ENCODE measurements around the gene PPP2R5D. TPM values are rescaled to one million over a fixed set of nuclear protein-coding genes. Genes with fewer than 3 reads are reported as not detected.
"Not testable (repeated sequence)": the region's sequence is repeated elsewhere in the genome, so short reads cannot be mapped to it uniquely, and the experiment has no call there.

The PPP2R5D gene
- total RNA-seq, 1 donor from 2014 or later, result 56.4 TPM

DNA sequence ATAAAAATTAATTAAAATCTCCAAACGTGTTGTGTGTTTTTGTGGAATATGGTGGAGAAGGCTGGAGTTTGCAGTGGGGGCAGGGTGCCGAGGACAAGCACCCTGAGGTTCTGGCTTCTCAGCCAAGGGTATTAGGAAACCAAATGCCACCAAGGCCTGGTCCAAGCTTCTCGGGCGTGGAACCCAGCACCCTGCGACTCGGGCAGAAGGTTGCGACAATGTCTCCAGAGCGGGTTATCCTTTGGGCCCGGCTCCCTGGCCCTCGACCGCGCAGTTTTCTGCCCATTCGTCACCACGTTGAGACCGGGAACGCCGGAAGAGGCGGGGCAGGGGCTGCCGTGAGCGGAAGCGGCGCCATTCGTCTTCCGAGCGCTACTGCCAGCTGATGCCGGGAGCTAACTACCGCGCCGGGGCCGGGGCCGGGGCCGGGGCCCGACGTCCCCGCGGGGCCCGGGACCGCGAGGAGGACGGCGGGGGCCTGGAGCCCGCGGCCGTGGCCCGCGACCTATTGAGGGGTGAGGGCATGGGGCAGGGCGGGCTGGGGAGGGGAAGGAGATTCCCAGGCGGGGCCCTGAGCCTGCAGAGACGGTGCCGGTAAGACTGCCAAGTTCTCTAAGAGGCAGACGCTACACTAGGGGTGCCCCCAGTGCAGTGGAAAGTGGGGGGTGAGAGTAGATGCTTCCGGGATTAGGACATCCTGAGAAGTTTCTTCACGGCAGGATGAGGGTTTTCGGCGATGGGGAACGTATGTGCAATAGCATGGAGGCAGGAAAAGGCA lies 37.1 kb downstream of the PPP2R5D start, which contains the start of gene RRP36:
Gene RRP36 (plus strand): TSS at position 354 of the 778 bp plus-strand sequence. CDS start 32 bp downstream, at position 386.
- no peak for DNase-seq (ENCODE audit: extremely low read depth, low read depth, low spot score)

DNA sequence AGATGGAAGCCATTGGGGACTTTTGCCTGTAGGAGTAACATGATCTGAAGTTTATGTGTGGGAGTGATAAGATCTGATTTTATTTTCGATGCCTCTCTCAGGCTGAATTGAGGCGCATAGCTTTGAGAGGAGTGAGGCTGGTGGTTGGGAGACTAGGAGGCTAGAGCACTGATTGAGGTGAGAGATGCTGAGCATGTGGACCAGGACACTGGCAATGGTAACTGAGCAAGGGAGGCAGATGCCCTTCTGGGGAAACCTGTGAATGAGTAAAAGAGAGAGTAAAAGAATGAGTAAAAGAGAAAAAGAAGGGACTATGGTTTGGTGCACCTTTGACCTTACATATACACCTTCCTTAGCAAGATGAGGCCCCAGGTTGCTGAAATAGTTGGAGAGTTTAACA lies 40.1 kb downstream of the PPP2R5D start:
- no peak for DNase-seq (ENCODE audit: extremely low read depth, low read depth, low spot score)

DNA sequence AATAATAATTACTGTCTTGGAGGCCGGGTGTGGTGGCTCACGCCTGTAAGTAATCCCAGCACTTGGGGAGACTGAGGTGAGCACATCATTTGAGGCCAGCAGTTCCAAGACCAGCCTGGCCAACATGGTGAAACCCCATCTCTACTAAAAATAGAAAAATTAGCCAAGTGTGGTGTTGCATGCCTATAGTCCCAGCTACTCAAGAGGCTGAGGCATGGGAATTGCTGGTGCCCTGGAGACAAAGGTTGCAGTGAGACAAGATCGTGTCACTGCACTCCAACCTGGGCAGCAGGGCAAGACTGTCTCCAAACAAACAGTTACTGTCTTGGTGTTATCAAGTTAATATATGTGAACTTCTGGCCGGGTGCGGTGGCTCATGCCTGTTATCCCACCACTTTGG lies 42.0 kb downstream of the PPP2R5D start:
- DNase-seq (ENCODE audit: extremely low read depth, low read depth, low spot score), result no peak

DNA sequence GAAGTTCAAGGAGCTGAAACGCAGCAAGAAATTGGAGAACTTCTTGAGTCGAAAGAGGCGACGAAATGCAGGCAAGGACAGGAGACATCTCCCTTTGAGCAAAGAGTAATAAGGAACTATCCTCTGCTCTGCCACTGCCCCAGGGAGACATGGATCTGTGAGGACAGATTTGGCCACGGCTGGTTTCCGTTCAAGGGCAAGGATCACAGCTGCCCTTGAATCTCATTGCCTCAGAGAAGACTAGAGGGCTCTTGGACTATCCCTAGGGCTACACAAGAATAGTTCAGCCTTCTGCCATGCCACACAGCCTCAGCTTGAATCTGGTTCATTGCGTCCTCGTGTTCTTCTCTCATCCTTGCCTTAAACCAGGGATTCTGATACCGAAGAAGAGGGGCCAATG lies 44.8 kb downstream of the PPP2R5D start:
- DNase-seq (ENCODE audit: extremely low read depth, low read depth, low spot score), result no peak

DNA sequence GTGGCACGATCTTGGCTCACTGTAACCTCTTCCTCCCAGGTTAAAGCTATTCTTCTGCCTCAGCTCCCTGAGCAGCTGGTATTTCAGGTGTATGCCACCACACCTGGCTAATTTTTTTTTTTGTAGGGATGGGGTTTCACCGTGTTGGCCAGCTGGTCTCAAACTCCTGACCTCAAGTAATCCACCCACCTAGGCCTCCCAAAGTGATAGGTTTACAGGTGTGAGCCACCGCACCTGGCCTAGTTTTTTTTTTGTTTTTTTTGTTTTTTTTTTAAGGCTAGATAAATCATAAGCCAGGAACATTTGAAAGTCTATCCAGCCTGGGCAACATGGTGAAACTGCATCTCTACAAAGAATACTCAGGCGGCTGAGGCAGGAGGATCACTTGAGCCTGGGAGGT lies 48.0 kb downstream of the PPP2R5D start:
- no peak for DNase-seq (ENCODE audit: extremely low read depth, low read depth, low spot score)

DNA sequence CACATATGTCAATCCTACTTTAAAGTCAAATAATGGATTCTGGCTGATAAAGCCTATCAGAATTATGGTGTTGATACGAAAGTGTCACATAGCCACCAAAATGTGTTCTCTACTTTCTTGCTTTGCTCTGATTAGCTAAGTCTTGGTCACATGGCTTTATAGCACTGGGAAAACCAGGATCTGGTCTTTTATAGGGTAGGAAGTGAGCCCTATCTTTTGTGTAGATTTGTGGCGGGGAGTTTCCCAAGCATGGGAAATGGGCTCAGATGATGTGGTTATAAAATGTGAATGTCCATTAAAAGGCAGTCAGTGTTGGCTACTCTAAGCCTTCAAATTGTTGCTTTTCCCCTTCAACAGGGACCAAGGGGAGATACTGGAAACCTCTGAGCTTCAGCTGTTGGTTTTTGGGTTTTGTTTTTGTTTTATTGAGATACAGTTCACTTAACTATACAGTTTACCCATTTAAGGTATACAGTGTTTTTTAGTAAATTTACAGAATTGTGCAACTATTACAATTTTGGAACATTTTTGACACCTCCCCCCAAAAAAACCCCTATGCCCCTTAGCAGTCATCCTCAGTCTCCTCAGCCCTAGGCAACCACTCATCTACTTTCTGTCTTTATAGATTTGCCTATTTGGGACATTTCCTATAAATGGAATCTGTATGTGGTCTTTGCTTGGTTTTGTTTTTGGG lies 49.3 kb downstream of the PPP2R5D start:
- no peak for DNase-seq (ENCODE audit: extremely low read depth, low read depth, low spot score)

DNA sequence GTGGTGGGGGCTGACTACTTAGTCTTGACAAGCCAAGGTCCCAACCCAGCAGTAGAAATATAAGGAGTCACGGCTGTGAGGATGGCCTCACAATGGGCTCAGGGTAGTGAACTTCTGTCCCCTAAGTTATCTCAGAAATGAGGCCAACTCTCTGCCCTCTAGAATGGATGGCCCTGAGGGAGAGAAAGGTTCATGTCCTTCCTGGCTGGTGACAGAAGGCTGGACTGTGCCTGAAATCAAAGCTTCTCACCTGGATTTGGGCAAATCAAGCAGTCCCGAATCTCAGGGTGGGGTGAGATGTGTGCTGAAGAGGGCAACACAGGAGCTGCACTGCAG lies 49.8 kb downstream of the PPP2R5D start:
- DNase-seq (ENCODE audit: extremely low read depth, low read depth, low spot score), result no peak

DNA sequence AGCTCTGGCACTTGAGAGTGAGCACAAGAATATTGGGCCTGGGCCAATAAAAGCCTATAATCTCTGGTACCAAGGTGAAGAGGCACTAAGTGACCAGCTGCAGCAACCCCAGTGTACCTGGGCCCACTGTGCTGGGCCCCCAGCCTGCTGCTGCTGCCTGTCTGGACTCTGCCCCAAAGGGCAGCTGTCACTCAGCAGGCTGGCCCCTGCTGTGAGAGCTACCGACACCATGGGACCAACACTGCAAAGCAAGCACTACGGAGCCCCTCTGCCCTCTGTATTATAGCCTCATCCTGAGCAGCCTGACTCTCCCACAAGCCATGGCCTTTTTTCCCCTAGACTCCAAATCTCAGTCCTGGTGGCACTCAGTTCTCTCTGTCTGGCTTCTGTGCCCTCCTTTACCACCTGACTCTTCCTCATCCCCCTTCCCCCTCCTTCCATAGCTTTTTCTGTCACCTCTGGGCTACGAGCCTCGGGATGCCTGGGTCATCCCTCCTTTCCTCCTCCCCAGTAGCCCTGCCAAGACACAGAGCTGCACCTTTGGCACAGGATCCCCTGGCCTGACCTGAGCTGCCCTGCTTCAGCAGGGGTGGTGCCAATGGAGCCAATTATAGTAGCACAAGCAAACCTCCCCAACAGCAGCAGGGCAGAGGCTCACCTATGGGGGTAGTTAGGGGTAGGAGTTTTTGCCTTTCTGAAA lies 51.3 kb downstream of the PPP2R5D start:
- no peak for DNase-seq (ENCODE audit: extremely low read depth, low read depth, low spot score)

DNA sequence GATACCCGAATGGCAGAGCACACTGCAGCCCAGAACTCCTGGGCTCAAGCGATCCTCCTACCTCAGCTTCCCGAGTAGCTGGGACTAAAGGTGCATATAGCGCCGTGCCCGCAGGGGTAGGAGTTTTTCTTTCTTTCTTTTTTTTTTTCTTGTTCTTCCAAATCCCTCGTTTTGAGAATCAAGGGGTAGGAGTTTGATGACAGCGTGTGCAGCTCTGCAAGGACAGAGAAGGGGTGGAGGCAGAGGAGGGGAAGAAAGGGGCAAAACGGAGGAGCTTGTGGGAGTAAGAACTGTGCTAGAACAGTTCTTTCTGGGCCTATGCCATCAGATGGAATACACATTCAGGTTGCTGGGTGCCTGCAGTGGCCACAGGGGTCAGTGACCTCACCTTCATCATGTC lies 52.3 kb downstream of the PPP2R5D start:
- DNase-seq (ENCODE audit: extremely low read depth, low read depth, low spot score), result no peak

DNA sequence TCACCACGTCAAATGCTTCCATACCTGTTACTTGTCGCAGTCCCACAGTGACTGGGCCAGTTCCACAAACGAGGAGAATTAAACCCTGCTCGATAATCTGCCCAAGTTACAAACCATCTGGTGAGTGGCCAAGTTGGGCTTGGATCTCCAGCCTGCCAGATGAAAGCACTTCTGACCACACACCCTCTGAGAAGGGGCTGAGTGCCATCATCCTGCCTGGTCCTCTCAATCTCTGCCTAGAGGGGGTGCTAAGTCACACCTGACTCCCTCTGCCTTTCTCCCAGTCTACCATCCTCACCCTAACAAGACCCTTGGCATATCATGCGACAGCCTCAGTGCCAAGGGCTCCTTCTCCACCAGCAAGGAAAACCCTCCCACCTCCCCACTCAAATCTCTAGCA lies 52.8 kb downstream of the PPP2R5D start:
- no peak for DNase-seq (ENCODE audit: extremely low read depth, low read depth, low spot score)

DNA sequence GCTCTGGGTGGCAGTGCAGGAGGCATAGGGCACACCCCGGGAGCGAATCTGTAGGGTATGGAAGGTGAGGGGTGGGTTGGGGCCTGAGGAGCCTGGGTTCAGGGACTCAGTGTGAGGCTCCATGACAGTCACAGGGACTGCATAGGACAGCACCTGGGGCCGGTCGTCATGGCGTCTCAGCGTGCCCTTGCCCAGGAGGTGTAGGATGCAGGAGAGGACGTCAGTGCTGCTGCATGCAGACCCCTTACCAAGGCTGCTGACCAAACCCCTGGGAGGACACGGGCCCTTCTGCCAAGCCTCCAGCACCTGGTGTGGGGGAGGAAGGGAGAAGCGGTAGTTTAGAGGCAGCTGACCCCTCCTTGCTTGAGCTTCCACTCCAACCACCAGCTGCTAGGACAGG lies 53.3 kb downstream of the PPP2R5D start:
- no peak for DNase-seq (ENCODE audit: extremely low read depth, low read depth, low spot score)

DNA sequence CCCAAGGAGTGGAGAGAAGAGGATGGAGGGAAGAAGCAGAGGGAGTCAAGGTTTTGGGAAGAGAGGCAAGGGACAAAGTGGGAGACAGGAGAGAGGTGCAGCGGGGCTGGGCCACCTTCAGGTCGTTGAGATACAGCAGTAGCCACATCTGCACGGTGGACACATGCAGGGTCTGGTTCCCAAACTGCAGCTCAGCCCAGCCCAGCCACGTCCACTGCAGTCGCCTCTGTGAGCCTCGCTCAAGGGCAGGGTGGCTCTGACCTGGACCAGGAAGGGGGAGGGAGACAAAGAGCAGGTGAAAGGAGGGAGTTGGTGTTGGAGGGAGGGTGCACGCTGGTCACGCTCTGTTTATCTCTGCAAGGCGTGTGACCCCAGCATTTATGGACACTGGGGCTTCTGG lies 54.4 kb downstream of the PPP2R5D start:
- DNase-seq (ENCODE audit: extremely low read depth, low read depth, low spot score), result no peak

DNA sequence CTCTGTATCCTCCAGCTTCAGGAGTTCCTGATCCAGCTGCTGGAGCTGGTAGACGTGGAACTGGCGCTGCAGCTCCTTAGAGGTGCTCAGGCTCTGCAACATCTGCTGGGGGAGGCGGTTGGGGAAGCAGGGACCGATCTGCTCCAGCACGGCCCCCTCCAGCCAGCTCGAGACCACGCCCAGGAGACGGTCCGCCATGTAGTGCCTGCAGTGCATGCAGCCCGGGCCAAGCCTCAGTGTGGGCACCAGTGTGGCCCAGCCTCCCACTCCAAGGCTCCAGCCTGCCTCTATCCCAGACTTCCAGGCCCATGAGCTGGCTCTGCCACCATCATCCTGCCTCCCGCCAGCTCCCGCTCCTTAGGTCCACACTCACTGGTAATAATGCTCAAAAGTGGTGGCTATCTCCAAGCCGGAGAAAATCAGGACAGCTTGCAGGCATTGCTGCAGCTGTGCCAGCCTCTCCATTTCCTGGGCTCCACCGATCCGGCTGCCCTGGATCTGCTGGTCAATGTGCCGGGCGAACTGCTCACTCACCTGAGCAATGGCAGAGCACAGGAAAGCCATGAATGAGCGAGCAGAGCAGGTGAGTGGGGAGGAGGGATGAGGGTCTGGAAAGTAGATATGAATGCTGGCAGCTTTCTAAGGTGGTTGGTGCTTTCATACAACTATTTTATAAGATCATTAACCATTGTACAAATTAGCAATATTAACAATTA lies 56.3 kb downstream of the PPP2R5D start:
- no peak for DNase-seq (ENCODE audit: extremely low read depth, low read depth, low spot score)

DNA sequence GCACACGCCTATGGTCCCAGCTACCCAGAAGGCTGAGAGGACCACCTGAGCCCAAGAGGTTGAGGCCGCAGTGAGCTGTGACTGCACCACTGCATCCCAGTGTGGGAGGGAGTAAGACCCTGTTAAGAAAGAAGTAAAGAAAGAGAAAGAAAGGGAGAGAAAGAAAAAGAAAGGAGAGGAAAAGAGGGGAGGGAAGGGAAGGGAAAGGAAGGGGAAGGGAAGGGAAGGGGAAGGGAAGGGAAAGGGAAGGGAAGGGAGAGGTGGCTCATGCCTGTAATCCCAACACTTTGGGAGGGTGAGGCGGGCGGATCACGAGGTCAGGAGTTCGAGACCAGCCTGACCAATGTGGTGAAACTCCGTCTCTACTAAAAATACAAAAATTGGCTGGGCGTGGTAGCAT lies 57.1 kb downstream of the PPP2R5D start:
- not testable (repeated sequence) for DNase-seq (ENCODE audit: extremely low read depth, low read depth, low spot score)

DNA sequence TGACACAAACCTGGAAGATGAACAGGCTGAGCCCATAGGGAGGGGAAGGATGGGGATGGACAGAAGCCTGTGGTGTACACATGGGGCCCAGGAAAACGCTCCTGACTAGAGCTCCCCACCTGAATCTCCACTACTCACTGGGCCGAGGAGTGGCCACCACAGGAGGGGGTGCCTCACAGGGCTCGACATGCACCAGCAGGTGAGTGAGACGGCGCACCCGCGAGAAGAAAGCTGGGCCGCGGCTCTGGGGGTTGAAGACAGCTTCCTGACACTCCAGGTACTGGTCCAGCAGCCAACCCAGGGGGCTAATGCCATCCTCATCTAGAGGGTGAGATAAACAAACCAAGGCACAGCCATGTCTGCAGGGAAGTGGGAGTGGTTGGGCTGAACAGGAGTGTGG lies 58.9 kb downstream of the PPP2R5D start:
- DNase-seq (ENCODE audit: extremely low read depth, low read depth, low spot score), result no peak

DNA sequence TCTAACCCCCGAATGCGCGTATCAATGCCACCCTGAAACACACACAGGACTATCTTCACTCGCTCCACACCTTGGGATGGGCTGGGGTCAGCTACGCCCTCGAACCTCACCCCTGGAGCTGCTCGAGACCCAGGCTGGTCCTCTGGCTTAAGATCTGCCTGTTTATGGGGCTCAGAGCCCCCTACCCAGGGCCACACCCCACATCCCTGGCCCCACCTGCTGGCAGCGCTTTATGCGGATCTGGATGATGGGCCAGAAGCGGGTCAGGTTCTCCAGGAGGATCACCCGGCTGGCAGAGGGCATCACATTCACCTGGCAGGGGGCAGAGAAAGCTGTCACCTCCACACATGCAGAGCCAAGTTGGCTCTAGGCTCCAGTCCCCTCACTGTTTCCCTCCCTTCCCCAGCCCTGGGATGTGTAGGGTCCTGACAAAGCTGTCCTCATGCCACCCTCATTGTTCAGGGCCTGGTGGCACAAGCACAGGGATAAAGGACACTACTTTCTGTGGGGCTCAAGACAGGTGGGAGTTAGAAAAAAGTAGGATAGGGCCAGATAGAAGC lies 61.1 kb downstream of the PPP2R5D start:
- DNase-seq (ENCODE audit: extremely low read depth, low read depth, low spot score), result no peak

DNA sequence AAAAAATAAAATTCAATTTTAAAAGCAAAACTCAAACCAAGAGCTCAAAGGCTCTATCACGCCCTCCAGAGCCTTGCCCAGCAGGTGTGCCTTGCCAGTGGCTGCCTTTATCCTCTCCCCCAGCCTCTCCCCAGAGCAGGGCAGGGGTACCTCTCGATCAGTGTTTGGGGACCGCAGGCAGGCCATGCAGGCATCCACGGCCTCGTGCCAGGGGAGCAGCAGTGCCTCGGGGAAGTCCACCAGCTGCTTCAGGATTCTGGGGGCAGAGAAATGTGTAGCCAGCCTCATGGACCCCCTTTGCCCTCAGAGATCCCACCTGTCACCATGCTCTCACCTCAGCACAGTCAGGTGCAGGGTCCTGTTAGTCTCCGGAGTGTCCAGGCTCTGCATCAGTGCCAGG lies 63.6 kb downstream of the PPP2R5D start:
- no peak for DNase-seq (ENCODE audit: extremely low read depth, low read depth, low spot score)

DNA sequence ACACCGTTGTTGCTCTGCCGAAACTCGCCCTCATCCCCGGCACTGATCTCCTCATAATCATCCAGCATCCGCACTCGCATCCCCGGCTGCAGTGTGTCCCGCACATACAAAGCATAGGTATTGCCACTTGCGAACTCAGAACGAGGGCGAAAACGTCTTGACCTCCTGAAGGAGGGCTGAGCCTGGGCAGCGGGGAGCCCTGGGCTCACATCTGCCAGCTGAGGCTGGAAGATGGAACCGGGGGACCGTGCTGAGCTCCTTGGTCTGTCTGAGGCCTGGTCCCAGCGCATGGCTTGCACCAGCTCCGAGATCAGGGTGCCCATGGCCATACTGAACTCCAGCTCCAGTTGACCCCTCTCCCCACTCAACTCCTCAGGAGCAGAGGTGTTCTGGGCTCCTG lies 66.6 kb downstream of the PPP2R5D start:
- no peak for DNase-seq (ENCODE audit: extremely low read depth, low read depth, low spot score)

DNA sequence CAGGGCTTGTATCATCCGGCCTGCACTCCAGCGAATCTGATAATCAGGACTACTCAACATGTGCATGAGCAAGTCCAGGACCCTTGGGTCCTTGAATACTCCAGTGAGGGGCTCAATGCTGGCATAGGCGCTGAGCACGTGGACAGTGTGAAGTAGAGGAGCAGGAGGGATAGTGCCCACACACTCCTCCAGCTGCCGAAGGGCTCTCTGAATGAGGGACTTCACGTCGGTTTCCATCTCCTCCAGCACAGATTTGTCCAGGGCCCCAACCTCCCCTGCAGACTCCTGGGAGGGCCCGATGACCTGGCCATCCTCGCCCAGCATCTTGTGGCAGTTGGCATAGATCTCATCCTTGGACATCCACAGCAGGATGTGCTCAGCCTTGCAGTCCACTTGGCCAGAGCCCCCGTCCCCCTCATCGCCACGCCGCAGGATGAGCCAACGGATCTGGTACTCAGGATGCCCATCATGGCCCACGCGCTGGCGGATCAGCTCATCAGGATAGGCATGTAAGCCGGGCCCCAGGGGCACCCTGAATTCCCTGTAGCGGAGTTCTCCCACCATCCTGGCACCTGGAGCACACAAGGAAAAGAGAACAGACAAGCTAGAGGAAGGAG lies 68.0 kb downstream of the PPP2R5D start:
- no peak for DNase-seq (ENCODE audit: extremely low read depth, low read depth, low spot score)

DNA sequence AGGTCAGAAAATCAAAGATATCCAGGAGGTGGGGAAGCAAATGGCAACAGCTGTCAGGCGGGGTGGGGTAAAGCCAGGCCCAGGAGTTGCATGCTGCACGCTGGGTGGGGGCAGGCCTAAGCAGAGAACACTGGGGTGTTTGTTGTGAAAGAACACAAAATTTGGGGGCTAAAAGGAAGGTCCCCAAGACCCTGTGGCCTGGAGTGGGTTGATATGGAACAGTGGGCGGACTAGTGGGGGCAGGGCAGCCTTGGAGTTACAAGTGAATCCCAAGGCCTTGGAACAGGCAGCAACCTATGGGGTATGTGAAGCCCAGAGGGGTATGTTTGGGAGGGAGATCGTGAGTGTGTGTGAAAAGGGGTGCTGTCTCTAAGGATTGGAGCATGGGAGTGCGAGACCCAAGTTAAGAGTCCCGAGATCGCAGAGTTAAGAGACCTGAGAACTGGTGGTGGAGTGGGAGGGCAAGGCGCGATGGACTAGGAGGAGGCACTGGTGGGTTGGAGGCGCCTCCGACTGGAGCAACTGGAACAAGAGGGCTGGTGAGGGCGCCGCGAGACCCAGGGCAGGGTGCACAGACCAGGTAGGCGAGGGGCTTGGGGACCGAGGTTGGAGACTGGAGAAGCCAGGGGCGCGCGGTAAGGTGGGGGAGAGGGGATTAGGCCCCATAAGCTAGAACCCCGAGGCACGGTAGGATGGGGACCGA lies 68.6 kb downstream of the PPP2R5D start:
- DNase-seq (ENCODE audit: extremely low read depth, low read depth, low spot score), result no peak

All from glomerular endothelial cell (primary cell).